GM12801 (cell line): ENCODE data around the gene HTR4.

Experiments
- CTCF ChIP-seq: IDR thresholded peaks from one replicate; pipeline ENCODE4 v1.5.1; 2011; ENCODE audit warnings: control low read depth; ENCODE audit not compliant: insufficient read length; ENCODE audit errors: extremely low read depth

Gene HTR4

DNA sequence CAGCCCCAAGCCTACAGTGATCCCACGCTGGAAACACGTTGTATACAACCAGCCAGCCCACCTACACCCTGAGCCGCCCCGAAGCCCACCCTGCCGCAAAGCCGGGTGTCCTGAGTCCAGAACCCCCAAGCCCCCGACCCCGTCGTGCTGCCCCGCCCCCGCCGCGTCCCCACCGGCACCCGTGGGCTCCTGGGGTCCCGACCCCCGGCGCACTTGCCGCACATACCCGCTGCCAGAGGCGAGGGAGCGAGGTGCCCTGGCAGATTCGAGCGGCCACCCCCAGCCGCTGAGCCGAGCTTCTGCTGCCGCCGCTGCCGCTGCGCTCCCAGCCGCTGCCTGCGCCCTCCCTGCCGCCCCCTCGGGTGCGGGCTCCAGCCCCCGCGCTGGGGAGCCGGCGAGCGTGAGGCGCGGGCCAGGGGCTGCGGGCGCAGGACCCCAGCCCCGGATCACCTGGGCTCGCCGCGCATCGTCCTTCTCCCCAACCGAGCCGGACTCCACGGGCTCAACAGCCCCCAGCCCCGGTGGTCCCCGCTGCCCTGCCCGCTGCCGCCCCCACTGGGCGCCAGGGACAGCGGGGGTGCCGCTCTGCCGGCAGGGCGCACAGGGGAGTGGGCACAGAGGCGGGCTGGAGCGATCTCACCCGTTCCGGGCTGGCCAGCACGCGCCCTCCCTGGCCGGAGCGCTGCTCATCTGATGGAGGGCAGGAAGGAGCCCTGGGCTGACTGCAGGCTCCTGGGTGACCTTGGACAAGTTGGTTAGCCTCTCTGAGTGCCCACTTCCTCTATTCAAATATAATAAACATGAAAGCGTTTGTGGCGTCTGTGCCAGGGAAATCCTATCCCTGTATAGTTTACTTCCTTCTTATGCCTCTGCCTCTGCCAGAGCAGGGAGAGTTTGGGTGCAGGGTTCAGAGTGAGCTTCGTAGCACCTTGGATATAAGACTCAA, at the start of gene HTR4:
HTR4 (minus strand) TSS at position 692 of the 946 bp plus-strand sequence. CDS start 17,513 bp downstream, outside the sequence.
- TF ChIP-seq CTCF: no peak

GRCh38 chr5:148702019-148702596, 47.8 kb upstream of the HTR4 start:
- no peak for TF ChIP-seq CTCF

GRCh38 chr5:148699028-148699427, 44.7 kb upstream of the HTR4 start:
- TF ChIP-seq CTCF: no peak

GRCh38 chr5:148697809-148698196, 43.5 kb upstream of the HTR4 start:
- TF ChIP-seq CTCF: no peak

DNA sequence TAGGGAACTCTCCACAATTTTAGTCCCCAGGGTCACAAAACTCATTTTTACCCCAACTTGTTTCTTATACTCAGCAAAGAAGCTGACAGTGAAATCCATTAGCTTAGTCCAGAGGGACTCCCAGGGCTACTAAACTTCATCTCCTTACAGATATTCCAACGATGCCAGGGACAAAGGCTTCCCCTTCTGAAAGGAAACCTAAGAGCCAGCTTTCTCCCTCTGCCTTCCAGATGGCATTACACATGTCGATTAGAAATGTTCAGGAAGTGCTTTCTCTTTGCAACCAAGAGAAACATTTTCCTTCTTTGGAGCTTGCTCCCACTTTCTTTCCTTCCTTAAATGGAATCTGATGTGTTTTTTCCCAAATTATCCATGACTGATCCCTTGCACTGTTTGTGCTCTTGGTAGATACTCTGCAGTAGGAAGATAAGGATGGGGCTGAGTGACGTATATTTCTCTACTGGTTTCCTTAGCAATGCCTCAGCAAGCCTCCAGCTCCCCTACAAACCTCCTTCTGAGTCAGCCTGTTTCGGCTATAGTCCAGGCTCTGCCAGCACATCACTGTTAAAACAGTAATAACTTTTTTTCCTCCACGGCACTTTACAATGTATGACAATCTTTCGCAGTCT, 43.0 kb upstream of the HTR4 start:
- no peak for TF ChIP-seq CTCF

- TF ChIP-seq CTCF: no peak
These were observed 42.1 kb upstream of the HTR4 start for GRCh38 chr5:148696187-148697036.
